Bronchial smooth muscle cell (primary cell): ENCODE data around the gene G6PD. TPM values are rescaled to one million over a fixed set of nuclear protein-coding genes. Genes with fewer than 3 reads are reported as not detected.

Experiments used
- total RNA-seq: library from RNA; depleted of rRNA; stranded (reverse); fragments of >200 nt; gene quantifications from 2 replicates; pipeline ENCODE4 v1.2.1, GENCODE V29; 2014

The G6PD gene
- total RNA-seq = 103 and 153 TPM in 2 replicates

GRCh38 chrX:154546354-154547244 is at the start of gene G6PD:
G6PD (minus strand) TSS chrX:154546846; CDS start chrX:154546155, 691 bp downstream.

GRCh38 chrX:154584585-154585183 is 38.0 kb upstream of the G6PD start, which contains the start of gene CTAG1A:
CTAG1A (plus strand) TSS chrX:154585133; CDS start chrX:154585207, 74 bp downstream.

GRCh38 chrX:154547245-154548027 is 790 bp upstream of the G6PD start, which contains the start of gene IKBKG:
IKBKG (plus strand) TSS chrX:154547620; CDS start chrX:154552003, 4,383 bp downstream.

GRCh38 chrX:154515966-154516655 is 30.5 kb downstream of the G6PD start, which contains the start of gene FAM3A:
FAM3A (minus strand) TSS chrX:154516232; CDS start chrX:154515772, 460 bp downstream.

GRCh38 chrX:154490414-154491083 is 56.1 kb downstream of the G6PD start, which contains the start of gene SLC10A3:
SLC10A3 (minus strand) TSS chrX:154490629; CDS start chrX:154488940, 1,689 bp downstream.

GRCh38 chrX:154486396-154487207 is 60.0 kb downstream of the G6PD start, which contains the start of gene UBL4A:
UBL4A (minus strand) TSS chrX:154486615; CDS start chrX:154486584, 31 bp downstream.

Other genes starting within 250 kb of the G6PD start
- 1,283 and 1,391 TPM in 2 replicates for gene FLNA, start 172.2 kb downstream of the G6PD start, total RNA-seq
- 17.9 and 20.0 TPM in 2 replicates for gene EMD, start 167.6 kb downstream of the G6PD start, total RNA-seq
- 1,700 and 2,148 TPM in 2 replicates for gene RPL10, start 148.5 kb downstream of the G6PD start, total RNA-seq
- gene DNASE1L1, start 137.6 kb downstream of the G6PD start, total RNA-seq = 48.6 and 76.1 TPM in 2 replicates
- 12.3 and 18.9 TPM in 2 replicates for gene TAFAZZIN, start 135.3 kb downstream of the G6PD start, total RNA-seq
- 44.9 and 46.7 TPM in 2 replicates for gene ATP6AP1, start 118.2 kb downstream of the G6PD start, total RNA-seq
- 86.7 and 124 TPM in 2 replicates for gene GDI1, start 109.7 kb downstream of the G6PD start, total RNA-seq
- 118 and 128 TPM in 2 replicates for gene FAM50A, start 102.7 kb downstream of the G6PD start, total RNA-seq
- 9.1 and 16.4 TPM in 2 replicates for gene PLXNA3, start 88.6 kb downstream of the G6PD start, total RNA-seq
- 18.7 and 23.3 TPM in 2 replicates for gene LAGE3, start 67.6 kb downstream of the G6PD start, total RNA-seq
- 31.4 and 32.2 TPM in 2 replicates for gene UBL4A, start 60.2 kb downstream of the G6PD start, total RNA-seq
- gene SLC10A3, start 56.2 kb downstream of the G6PD start, total RNA-seq = 9.5 and 11.3 TPM in 2 replicates
- gene FAM3A, start 30.6 kb downstream of the G6PD start, total RNA-seq = 24.6 and 34.3 TPM in 2 replicates
- 16.8 and 18.0 TPM in 2 replicates for gene IKBKG, start 774 bp upstream of the G6PD start, total RNA-seq
- not detected in 2 replicates for gene CTAG1A, start 38.3 kb upstream of the G6PD start, total RNA-seq
- not detected in 2 replicates for gene CTAG1B, start 72.4 kb upstream of the G6PD start, total RNA-seq
- not detected in 2 replicates for gene CTAG2, start 106.7 kb upstream of the G6PD start, total RNA-seq
- 2.0 and 3.0 TPM in 2 replicates for gene GAB3, start 204.2 kb upstream of the G6PD start, total RNA-seq
- 29.2 and 36.2 TPM in 2 replicates for gene DKC1, start 216.0 kb upstream of the G6PD start, total RNA-seq